ENCODE data around the gene GNPTAB.

The GNPTAB gene

DNA sequence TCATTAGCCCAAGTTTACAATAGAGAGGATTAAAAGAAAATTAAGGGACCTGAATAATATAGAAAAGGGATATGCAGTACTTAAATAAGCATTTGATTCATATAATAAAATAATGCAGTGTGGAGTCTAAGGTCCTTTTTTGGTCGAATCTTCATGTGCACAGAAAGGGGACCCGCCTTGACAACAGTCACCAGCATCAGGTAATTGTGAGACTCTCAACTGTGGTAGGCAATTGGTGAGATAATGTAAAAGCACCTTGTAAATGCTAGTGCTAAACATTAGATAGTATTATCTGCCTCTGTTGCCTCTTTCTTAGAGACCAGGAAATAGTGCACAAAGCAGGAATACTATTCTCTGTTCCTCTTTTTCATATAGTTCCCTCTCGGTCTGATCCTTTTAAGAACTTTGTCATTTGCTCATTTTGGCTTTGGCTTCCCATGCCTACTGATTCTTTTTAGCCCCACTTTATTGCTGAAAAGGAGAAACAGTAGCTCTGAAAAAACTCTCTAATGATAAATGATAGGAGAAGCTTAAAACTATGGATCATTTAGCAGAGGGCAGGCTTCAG, 115.8 kb downstream of the GNPTAB start:
- no peaks in the 10 kb centered on the region for H3K9me3 ChIP-seq (ENCODE audit: insufficient read depth, low read length)
- no peaks in the 10 kb centered on the region for H3K36me3 ChIP-seq (replicated peaks; ENCODE audit: low read depth, low read length)
- no peak overlapping the region for H3K4me2 ChIP-seq (ENCODE audit: low read length)
- H3K9ac ChIP-seq (ENCODE audit: low read length): no peak overlapping the region
- no peaks in the 10 kb centered on the region for H3K79me2 ChIP-seq (ENCODE audit: low read length)
- H3K27ac ChIP-seq (ENCODE audit: low read length): no peak overlapping the region
- H4K20me1 ChIP-seq (ENCODE audit: insufficient read depth, low read length): 0 out of 2 replicates have a peak, but pooled peaks cover 4% of the 10 kb centered on the region
- H3K27me3 ChIP-seq (ENCODE audit: low read depth, low read length): no peaks in the 10 kb centered on the region
- no peak overlapping the region for H3K4me3 ChIP-seq (ENCODE audit: low read length)
- TF ChIP-seq EZH2phosphoT487 (IDR thresholded peaks at IDR 0.05; ENCODE audit: low read depth): no peak
- TF ChIP-seq, protein P1, sequence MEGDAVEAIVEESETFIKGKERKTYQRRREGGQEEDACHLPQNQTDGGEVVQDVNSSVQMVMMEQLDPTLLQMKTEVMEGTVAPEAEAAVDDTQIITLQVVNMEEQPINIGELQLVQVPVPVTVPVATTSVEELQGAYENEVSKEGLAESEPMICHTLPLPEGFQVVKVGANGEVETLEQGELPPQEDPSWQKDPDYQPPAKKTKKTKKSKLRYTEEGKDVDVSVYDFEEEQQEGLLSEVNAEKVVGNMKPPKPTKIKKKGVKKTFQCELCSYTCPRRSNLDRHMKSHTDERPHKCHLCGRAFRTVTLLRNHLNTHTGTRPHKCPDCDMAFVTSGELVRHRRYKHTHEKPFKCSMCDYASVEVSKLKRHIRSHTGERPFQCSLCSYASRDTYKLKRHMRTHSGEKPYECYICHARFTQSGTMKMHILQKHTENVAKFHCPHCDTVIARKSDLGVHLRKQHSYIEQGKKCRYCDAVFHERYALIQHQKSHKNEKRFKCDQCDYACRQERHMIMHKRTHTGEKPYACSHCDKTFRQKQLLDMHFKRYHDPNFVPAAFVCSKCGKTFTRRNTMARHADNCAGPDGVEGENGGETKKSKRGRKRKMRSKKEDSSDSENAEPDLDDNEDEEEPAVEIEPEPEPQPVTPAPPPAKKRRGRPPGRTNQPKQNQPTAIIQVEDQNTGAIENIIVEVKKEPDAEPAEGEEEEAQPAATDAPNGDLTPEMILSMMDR (IDR thresholded peaks at IDR 0.05; ENCODE audit: low read depth, low read length): no peak
- H3K4me1 ChIP-seq (ENCODE audit: low read length): peaks cover 3% of the 10 kb centered on the region; the same call in 1 of the 2 replicates
- no peak overlapping the region for H2AFZ ChIP-seq (ENCODE audit: low read depth, low read length)

DNA sequence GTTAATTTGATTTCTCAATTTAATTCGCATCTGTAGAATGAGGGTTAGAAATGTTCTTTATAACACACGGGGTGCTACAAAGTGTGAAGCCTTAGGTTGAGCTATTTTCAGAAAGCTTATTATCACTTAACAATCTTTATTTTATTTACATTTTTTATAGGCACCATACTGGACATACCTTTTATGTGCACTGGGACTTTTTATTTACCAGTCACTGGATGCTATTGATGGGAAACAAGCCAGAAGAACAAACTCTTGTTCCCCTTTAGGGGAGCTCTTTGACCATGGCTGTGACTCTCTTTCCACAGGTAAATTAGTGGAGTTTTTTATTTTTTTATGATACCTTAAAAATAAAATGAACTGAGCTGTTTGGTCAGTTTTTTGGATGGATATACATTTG, 116.8 kb downstream of the GNPTAB start:
- no peaks in the 10 kb centered on the region for H3K36me3 ChIP-seq (replicated peaks; ENCODE audit: low read depth, low read length)
- H3K4me2 ChIP-seq (ENCODE audit: low read length): no peak overlapping the region
- H2AFZ ChIP-seq (ENCODE audit: low read depth, low read length): no peak overlapping the region
- no peaks in the 10 kb centered on the region for H3K27me3 ChIP-seq (ENCODE audit: low read depth, low read length)
- H3K4me3 ChIP-seq (ENCODE audit: low read length): no peak overlapping the region
- TF ChIP-seq, protein P1 (IDR thresholded peaks at IDR 0.05; ENCODE audit: low read depth, low read length): no peak
- no peak for TF ChIP-seq EZH2phosphoT487 (IDR thresholded peaks at IDR 0.05; ENCODE audit: low read depth)
- 0 out of 2 replicates have a peak, but pooled peaks cover 4% of the 10 kb centered on the region for H4K20me1 ChIP-seq (ENCODE audit: insufficient read depth, low read length)
- no peak overlapping the region for H3K27ac ChIP-seq (ENCODE audit: low read length)
- no peak overlapping the region for H3K9ac ChIP-seq (ENCODE audit: low read length)
- H3K9me3 ChIP-seq (ENCODE audit: insufficient read depth, low read length): no peaks in the 10 kb centered on the region
- peaks cover 3% of the 10 kb centered on the region; the same call in 1 of the 2 replicates for H3K4me1 ChIP-seq (ENCODE audit: low read length)
- peaks cover 3% of the 10 kb centered on the region; the same call in 1 of the 2 replicates for H3K79me2 ChIP-seq (ENCODE audit: low read length)

- H3K4me2 ChIP-seq (ENCODE audit: low read length): no peak overlapping the region
- H3K4me3 ChIP-seq (ENCODE audit: low read length): no peak overlapping the region
- H3K36me3 ChIP-seq (replicated peaks; ENCODE audit: low read depth, low read length): no peaks in the 10 kb centered on the region
- H3K27me3 ChIP-seq (ENCODE audit: low read depth, low read length): no peaks in the 10 kb centered on the region
- H3K9me3 ChIP-seq (ENCODE audit: insufficient read depth, low read length): no peaks in the 10 kb centered on the region
- no peak overlapping the region for H3K9ac ChIP-seq (ENCODE audit: low read length)
- peaks cover 3% of the 10 kb centered on the region; the same call in 1 of the 2 replicates for H3K4me1 ChIP-seq (ENCODE audit: low read length)
- H3K27ac ChIP-seq (ENCODE audit: low read length): no peak overlapping the region
- peaks cover 3% of the 10 kb centered on the region; the same call in 1 of the 2 replicates for H3K79me2 ChIP-seq (ENCODE audit: low read length)
- 0 out of 2 replicates have a peak, but pooled peaks cover 4% of the 10 kb centered on the region for H4K20me1 ChIP-seq (ENCODE audit: insufficient read depth, low read length)
- no peak for TF ChIP-seq EZH2phosphoT487 (IDR thresholded peaks at IDR 0.05; ENCODE audit: low read depth)
- TF ChIP-seq, protein P1 (IDR thresholded peaks at IDR 0.05; ENCODE audit: low read depth, low read length): no peak
- no peak overlapping the region for H2AFZ ChIP-seq (ENCODE audit: low read depth, low read length)
These were observed 117.6 kb downstream of the GNPTAB start for GRCh38 chr12:101713059-101713682.

DNA sequence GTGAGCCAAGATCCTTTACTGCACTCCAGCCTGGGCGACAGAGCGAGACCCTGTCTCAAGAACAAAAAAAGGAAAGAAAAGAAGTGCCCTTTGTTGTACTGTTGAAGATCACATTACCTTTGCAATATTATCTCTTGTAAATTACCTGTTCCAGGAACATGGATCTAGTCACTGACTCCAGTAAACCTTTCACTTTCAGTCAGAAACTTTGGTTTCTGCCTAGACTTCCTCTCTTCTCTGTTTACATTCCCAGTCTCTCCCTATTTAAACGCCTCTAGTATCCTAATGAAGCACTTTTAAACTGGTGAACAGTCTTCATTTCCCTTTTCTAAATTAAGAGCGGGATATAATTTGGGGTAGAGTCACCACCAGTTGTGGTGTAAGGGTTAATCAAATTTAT, 120.5 kb downstream of the GNPTAB start:
- no peak overlapping the region for H3K4me2 ChIP-seq (ENCODE audit: low read length)
- 0 out of 2 replicates have a peak, but pooled peaks cover 4% of the 10 kb centered on the region for H4K20me1 ChIP-seq (ENCODE audit: insufficient read depth, low read length)
- H3K27me3 ChIP-seq (ENCODE audit: low read depth, low read length): no peaks in the 10 kb centered on the region
- H3K36me3 ChIP-seq (replicated peaks; ENCODE audit: low read depth, low read length): no peaks in the 10 kb centered on the region
- H2AFZ ChIP-seq (ENCODE audit: low read depth, low read length): no peak overlapping the region
- TF ChIP-seq, protein P1 (IDR thresholded peaks at IDR 0.05; ENCODE audit: low read depth, low read length): no peak
- no peak for TF ChIP-seq EZH2phosphoT487 (IDR thresholded peaks at IDR 0.05; ENCODE audit: low read depth)
- no peak overlapping the region for H3K9ac ChIP-seq (ENCODE audit: low read length)
- no peak overlapping the region for H3K27ac ChIP-seq (ENCODE audit: low read length)
- peaks cover 3% of the 10 kb centered on the region; the same call in 1 of the 2 replicates for H3K4me1 ChIP-seq (ENCODE audit: low read length)
- H3K4me3 ChIP-seq (ENCODE audit: low read length): no peak overlapping the region
- H3K79me2 ChIP-seq (ENCODE audit: low read length): peaks cover 3% of the 10 kb centered on the region; the same call in 1 of the 2 replicates
- H3K9me3 ChIP-seq (ENCODE audit: insufficient read depth, low read length): no peaks in the 10 kb centered on the region
